Measurements from ENCODE around the gene PBX3. TPM values are rescaled to one million over a fixed set of nuclear protein-coding genes. Genes with fewer than 3 reads are reported as not detected.

Gene PBX3
- total and polyA plus RNA-seq, 10 of the 15 experiments (the other 5 are each of a cell fraction or from before 2014, with no cell fraction given) = 6.7 to 146 (median 22.2) TPM

- no peaks in the 10 kb centered on the region; the same call in 2 of the 3 replicates for H3K9me3 ChIP-seq (replicated peaks; ENCODE audit: control insufficient read depth, insufficient read depth, low read length)
- FAIRE-seq (no peak), DNase-seq (ENCODE audit: low read depth, low spot score) (no peak), ATAC-seq (no peak)
- H3K4me2 ChIP-seq (ENCODE audit: control insufficient read depth, insufficient read depth) = no peak overlapping the region
- H3K36me3 ChIP-seq (ENCODE audit: control insufficient read depth in 2 of 2, insufficient read depth in 2 of 2, low read length in 1 of 2) = no peaks in the 10 kb centered on the region
- TF ChIP-seq JUND (IDR thresholded peaks at IDR 0.05; ENCODE audit: low read depth, low read length) = no peak
- POLR2A ChIA-PET = no interaction called here
- no peak overlapping the region for H3K27ac ChIP-seq (ENCODE audit: control insufficient read depth, insufficient read depth)
- no TSS peak for BruUV-seq (replicated peaks)
- WGBS (ENCODE audit: insufficient coverage, insufficient replicate concordance, low lambda C conversion rate, missing lambda C conversion rate) = 20% methylated on average over 3 of the region's 3 CpGs
- RAD21 ChIA-PET (ENCODE audit: unreplicated experiment) = no interaction called here
- H3K4me3 ChIP-seq = no peak overlapping the region
- no peaks in the 10 kb centered on the region for H3K27me3 ChIP-seq (replicated peaks in 1 of 2; ENCODE audit: control insufficient read depth in 2 of 2, insufficient read depth in 2 of 2, low read length in 1 of 2)
- CTCF ChIA-PET = no interaction called here
- no peaks in the 10 kb centered on the region for H4K20me1 ChIP-seq (ENCODE audit: control insufficient read depth, insufficient read depth)
- no peaks in the 10 kb centered on the region for H3K4me1 ChIP-seq (ENCODE audit: control insufficient read depth, insufficient read depth, low read length)
- H3K9ac ChIP-seq (ENCODE audit: control insufficient read depth, insufficient read depth, low read length) = no peak overlapping the region
- H2AFZ ChIP-seq (ENCODE audit: control insufficient read depth, low read depth, low read length) = no peak overlapping the region
- no peaks in the 10 kb centered on the region for H3K79me2 ChIP-seq (ENCODE audit: control insufficient read depth, insufficient read depth, low read length)
- intact Hi-C loops (cut with micrococcal nuclease; ENCODE audit: unreplicated experiment) (no loop called here), in situ Hi-C loops (cut with MboI) (no loop called here)
- SMC1A ChIA-PET (ENCODE audit: uncharacterized antibody, unreplicated experiment) = no interaction called here
These were observed 239.8 kb downstream of the PBX3 start for GRCh38 chr9:125986966-125987365.

DNA sequence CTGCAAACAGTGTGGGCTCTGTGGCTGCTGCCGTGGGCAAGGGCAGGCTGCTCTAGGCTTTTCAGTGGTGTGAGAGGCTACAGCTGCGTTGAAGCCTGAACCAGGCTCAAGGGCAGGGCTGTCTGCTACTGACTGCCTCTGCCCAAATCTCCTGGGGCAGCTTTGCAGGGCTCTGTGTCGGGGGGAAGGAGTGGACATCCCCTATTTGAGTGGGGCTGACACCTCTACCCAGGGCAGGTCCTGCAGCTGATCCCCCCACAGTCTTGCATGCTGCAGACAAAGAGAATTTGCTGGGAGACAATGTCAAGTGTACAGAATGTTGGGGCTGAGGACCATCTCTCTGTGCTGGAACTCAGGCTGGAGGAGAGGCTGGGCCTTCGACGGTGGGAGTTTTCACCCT, 240.2 kb downstream of the PBX3 start:
- Histone ChIP-seq H3K9me3 (replicated peaks; ENCODE audit: control insufficient read depth, insufficient read depth, low read length) (no peaks in the 10 kb centered on the region; the same call in 2 of the 3 replicates), H3K9ac (ENCODE audit: control insufficient read depth, insufficient read depth, low read length) (no peak overlapping the region)
- RAD21 ChIA-PET (ENCODE audit: unreplicated experiment) = no interaction called here
- TF ChIP-seq, protein P1, sequence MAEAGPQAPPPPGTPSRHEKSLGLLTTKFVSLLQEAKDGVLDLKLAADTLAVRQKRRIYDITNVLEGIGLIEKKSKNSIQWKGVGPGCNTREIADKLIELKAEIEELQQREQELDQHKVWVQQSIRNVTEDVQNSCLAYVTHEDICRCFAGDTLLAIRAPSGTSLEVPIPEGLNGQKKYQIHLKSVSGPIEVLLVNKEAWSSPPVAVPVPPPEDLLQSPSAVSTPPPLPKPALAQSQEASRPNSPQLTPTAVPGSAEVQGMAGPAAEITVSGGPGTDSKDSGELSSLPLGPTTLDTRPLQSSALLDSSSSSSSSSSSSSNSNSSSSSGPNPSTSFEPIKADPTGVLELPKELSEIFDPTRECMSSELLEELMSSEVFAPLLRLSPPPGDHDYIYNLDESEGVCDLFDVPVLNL (IDR thresholded peaks at IDR 0.05; ENCODE audit: low read depth, low read length) = no peak
- TF ChIP-seq NR2C1 (IDR thresholded peaks at IDR 0.05) (no peak), SRF (IDR thresholded peaks at IDR 0.05; ENCODE audit: low read depth in 2 of 2, low read length in 2 of 2) (no peak), KLF5 (IDR thresholded peaks at IDR 0.05; ENCODE audit: partially characterized antibody) (no peak), RFX5 (IDR thresholded peaks at IDR 0.05; ENCODE audit: low read depth, low read length) (no peak), BHLHE40 (IDR thresholded peaks at IDR 0.05; ENCODE audit: borderline replicate concordance in 1 of 2, low read depth in 2 of 2, low read length in 1 of 2) (no peak), MLLT1 (IDR thresholded peaks at IDR 0.05) (no peak)
- TF ChIP-seq, protein P2, sequence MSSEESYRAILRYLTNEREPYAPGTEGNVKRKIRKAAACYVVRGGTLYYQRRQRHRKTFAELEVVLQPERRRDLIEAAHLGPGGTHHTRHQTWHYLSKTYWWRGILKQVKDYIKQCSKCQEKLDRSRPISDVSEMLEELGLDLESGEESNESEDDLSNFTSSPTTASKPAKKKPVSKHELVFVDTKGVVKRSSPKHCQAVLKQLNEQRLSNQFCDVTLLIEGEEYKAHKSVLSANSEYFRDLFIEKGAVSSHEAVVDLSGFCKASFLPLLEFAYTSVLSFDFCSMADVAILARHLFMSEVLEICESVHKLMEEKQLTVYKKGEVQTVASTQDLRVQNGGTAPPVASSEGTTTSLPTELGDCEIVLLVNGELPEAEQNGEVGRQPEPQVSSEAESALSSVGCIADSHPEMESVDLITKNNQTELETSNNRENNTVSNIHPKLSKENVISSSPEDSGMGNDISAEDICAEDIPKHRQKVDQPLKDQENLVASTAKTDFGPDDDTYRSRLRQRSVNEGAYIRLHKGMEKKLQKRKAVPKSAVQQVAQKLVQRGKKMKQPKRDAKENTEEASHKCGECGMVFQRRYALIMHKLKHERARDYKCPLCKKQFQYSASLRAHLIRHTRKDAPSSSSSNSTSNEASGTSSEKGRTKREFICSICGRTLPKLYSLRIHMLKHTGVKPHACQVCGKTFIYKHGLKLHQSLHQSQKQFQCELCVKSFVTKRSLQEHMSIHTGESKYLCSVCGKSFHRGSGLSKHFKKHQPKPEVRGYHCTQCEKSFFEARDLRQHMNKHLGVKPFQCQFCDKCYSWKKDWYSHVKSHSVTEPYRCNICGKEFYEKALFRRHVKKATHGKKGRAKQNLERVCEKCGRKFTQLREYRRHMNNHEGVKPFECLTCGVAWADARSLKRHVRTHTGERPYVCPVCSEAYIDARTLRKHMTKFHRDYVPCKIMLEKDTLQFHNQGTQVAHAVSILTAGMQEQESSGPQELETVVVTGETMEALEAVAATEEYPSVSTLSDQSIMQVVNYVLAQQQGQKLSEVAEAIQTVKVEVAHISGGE (CRISPR knock-in tag; IDR thresholded peaks at IDR 0.05) = no peak

More for the DNA sequence above, 240.2 kb downstream of the PBX3 start:
- Histone ChIP-seq H3K36me3 (ENCODE audit: control insufficient read depth in 2 of 2, insufficient read depth in 2 of 2, low read length in 1 of 2) (no peaks in the 10 kb centered on the region), H3K4me3 (no peak overlapping the region), H4K20me1 (ENCODE audit: control insufficient read depth, insufficient read depth) (no peaks in the 10 kb centered on the region), H2AFZ (ENCODE audit: control insufficient read depth, low read depth, low read length) (no peak overlapping the region), H3K79me2 (ENCODE audit: control insufficient read depth, insufficient read depth, low read length) (no peaks in the 10 kb centered on the region), H3K4me1 (ENCODE audit: control insufficient read depth, insufficient read depth, low read length) (no peaks in the 10 kb centered on the region), H3K27ac (ENCODE audit: control insufficient read depth, insufficient read depth) (no peak overlapping the region), H3K4me2 (ENCODE audit: control insufficient read depth, insufficient read depth) (no peak overlapping the region), H3K27me3 (replicated peaks in 1 of 2; ENCODE audit: control insufficient read depth in 2 of 2, insufficient read depth in 2 of 2, low read length in 1 of 2) (no peaks in the 10 kb centered on the region)
- in situ Hi-C loops (cut with MboI) = no loop called here
- ChIA-PET POLR2A (interaction anchor here (0.9 kb wide), 1 partner anchor 10 kb away, joined by 3 read pairs; no protein-coding TSS in a partner anchor), CTCF (no interaction called here), SMC1A (ENCODE audit: uncharacterized antibody, unreplicated experiment) (no interaction called here)
- no peak for FAIRE-seq
- no peak for DNase-seq (ENCODE audit: low read depth, low spot score)
- intact Hi-C loops (cut with micrococcal nuclease; ENCODE audit: unreplicated experiment) = no loop called here
- BruUV-seq (replicated peaks) = no TSS peak
- no peak for ATAC-seq
- WGBS (ENCODE audit: insufficient coverage, insufficient replicate concordance, low lambda C conversion rate, missing lambda C conversion rate) = 36% methylated on average over 5 of the region's 5 CpGs
